ENCODE measurements around the gene CLSTN2. TPM values are rescaled to one million over a fixed set of nuclear protein-coding genes. Genes with fewer than 3 reads are reported as not detected.

The CLSTN2 gene
- total RNA-seq, 2 donors from 2014 or later, result not detected

- Mint-ChIP-seq H3K27ac (no peak overlapping the region), H3K36me3 (ENCODE audit: insufficient read depth in 2 of 2) (no peaks in the 10 kb centered on the region), H3K4me1 (ENCODE audit: low read depth) (no peaks in the 10 kb centered on the region), H3K4me3 (no peak overlapping the region), H3K27me3 (ENCODE audit: low read depth) (peaks cover 26% of the 10 kb centered on the region), H3K9me3 (peaks cover 4 to 6% of the 10 kb centered on the region in 2 donors)
- ATAC-seq (replicated peaks in 1 of 2), result no peak
- no peak for DNase-seq
These were observed 592.2 kb downstream of the CLSTN2 start for GRCh38 chr3:140527156-140527555.

- ATAC-seq (replicated peaks in 1 of 2), result no peak
- Mint-ChIP-seq H3K27ac (no peak overlapping the region), H3K9me3 (peaks cover 2 to 4% of the 10 kb centered on the region in 2 donors), H3K4me1 (ENCODE audit: low read depth) (no peaks in the 10 kb centered on the region), H3K4me3 (no peak overlapping the region), H3K27me3 (ENCODE audit: low read depth) (peaks cover 14% of the 10 kb centered on the region), H3K36me3 (ENCODE audit: insufficient read depth in 2 of 2) (no peaks in the 10 kb centered on the region)
- DNase-seq, result no peak
These were observed 594.1 kb downstream of the CLSTN2 start for GRCh38 chr3:140529096-140529495.

GRCh38 chr3:140529558-140529957 lies 594.6 kb downstream of the CLSTN2 start:
- Mint-ChIP-seq H3K27me3 (ENCODE audit: low read depth) (peaks cover 12% of the 10 kb centered on the region), H3K27ac (no peak overlapping the region), H3K36me3 (ENCODE audit: insufficient read depth in 2 of 2) (no peaks in the 10 kb centered on the region), H3K4me3 (no peak overlapping the region), H3K9me3 (peaks cover 2 to 4% of the 10 kb centered on the region in 2 donors), H3K4me1 (ENCODE audit: low read depth) (no peaks in the 10 kb centered on the region)
- no peak for ATAC-seq (replicated peaks in 1 of 2)
- no peak for DNase-seq

- H3K4me3 Mint-ChIP-seq, result no peak overlapping the region
- no peaks in the 10 kb centered on the region for H3K4me1 Mint-ChIP-seq (ENCODE audit: low read depth)
- no peaks in the 10 kb centered on the region for H3K36me3 Mint-ChIP-seq (ENCODE audit: insufficient read depth in 2 of 2)
- ATAC-seq (replicated peaks in 1 of 2) (no peak), DNase-seq (no peak)
- H3K27me3 Mint-ChIP-seq (ENCODE audit: low read depth), result peaks cover 6% of the 10 kb centered on the region
- H3K9me3 Mint-ChIP-seq, result peaks cover under 1 to 2% of the 10 kb centered on the region in 2 donors
- no peak overlapping the region for H3K27ac Mint-ChIP-seq
These were observed 595.1 kb downstream of the CLSTN2 start for GRCh38 chr3:140530131-140530530.

- H3K27ac Mint-ChIP-seq, result no peak overlapping the region
- DNase-seq (no peak), ATAC-seq (replicated peaks in 1 of 2) (no peak)
- H3K9me3 Mint-ChIP-seq, result peaks cover 0 to 2% of the 10 kb centered on the region in 2 donors
- no peak overlapping the region for H3K4me3 Mint-ChIP-seq
- H3K27me3 Mint-ChIP-seq (ENCODE audit: low read depth), result peaks cover 1% of the 10 kb centered on the region
- H3K4me1 Mint-ChIP-seq (ENCODE audit: low read depth), result no peaks in the 10 kb centered on the region
- no peaks in the 10 kb centered on the region for H3K36me3 Mint-ChIP-seq (ENCODE audit: insufficient read depth in 2 of 2)
These were observed 595.6 kb downstream of the CLSTN2 start for GRCh38 chr3:140530603-140531002.

GRCh38 chr3:140532793-140533330 lies 597.9 kb downstream of the CLSTN2 start:
- no peak for ATAC-seq (replicated peaks in 1 of 2)
- no peaks in the 10 kb centered on the region for H3K36me3 Mint-ChIP-seq (ENCODE audit: insufficient read depth in 2 of 2)
- DNase-seq, result no peak
- no peaks in the 10 kb centered on the region for H3K4me1 Mint-ChIP-seq (ENCODE audit: low read depth)
- no peaks in the 10 kb centered on the region for H3K27me3 Mint-ChIP-seq (ENCODE audit: low read depth)
- no peak overlapping the region for H3K4me3 Mint-ChIP-seq
- H3K9me3 Mint-ChIP-seq, result peaks cover 0 to 2% of the 10 kb centered on the region in 2 donors
- no peak overlapping the region for H3K27ac Mint-ChIP-seq

GRCh38 chr3:140536926-140537726 lies 602.1 kb downstream of the CLSTN2 start:
- peaks cover 0 to 2% of the 10 kb centered on the region in 2 donors for H3K9me3 Mint-ChIP-seq

GRCh38 chr3:140537727-140538082 lies 602.7 kb downstream of the CLSTN2 start:
- Mint-ChIP-seq H3K27ac (no peak overlapping the region), H3K4me1 (ENCODE audit: low read depth) (no peaks in the 10 kb centered on the region), H3K27me3 (ENCODE audit: low read depth) (no peaks in the 10 kb centered on the region), H3K36me3 (ENCODE audit: insufficient read depth in 2 of 2) (no peaks in the 10 kb centered on the region), H3K9me3 (no peaks in the 10 kb centered on the region), H3K4me3 (no peak overlapping the region)
- no peak for DNase-seq
- no peak for ATAC-seq (replicated peaks in 1 of 2)

More at GRCh38 chr3:140536926-140537726, 602.1 kb downstream of the CLSTN2 start:
- Mint-ChIP-seq H3K4me1 (ENCODE audit: low read depth) (no peaks in the 10 kb centered on the region), H3K27ac (no peak overlapping the region), H3K27me3 (ENCODE audit: low read depth) (no peaks in the 10 kb centered on the region), H3K4me3 (no peak overlapping the region), H3K36me3 (ENCODE audit: insufficient read depth in 2 of 2) (no peaks in the 10 kb centered on the region)
- DNase-seq, result no peak
- ATAC-seq (replicated peaks in 1 of 2), result no peak

GRCh38 chr3:140540262-140540661 lies 605.3 kb downstream of the CLSTN2 start:
- ATAC-seq (replicated peaks in 1 of 2) (no peak), DNase-seq (no peak)
- Mint-ChIP-seq H3K9me3 (no peaks in the 10 kb centered on the region), H3K4me1 (ENCODE audit: low read depth) (no peaks in the 10 kb centered on the region), H3K27ac (no peak overlapping the region), H3K4me3 (no peak overlapping the region), H3K27me3 (ENCODE audit: low read depth) (no peaks in the 10 kb centered on the region), H3K36me3 (ENCODE audit: insufficient read depth in 2 of 2) (no peaks in the 10 kb centered on the region)

- no peaks in the 10 kb centered on the region for H3K27me3 Mint-ChIP-seq (ENCODE audit: low read depth)
- H3K27ac Mint-ChIP-seq, result no peak overlapping the region
- no peaks in the 10 kb centered on the region for H3K9me3 Mint-ChIP-seq
- ATAC-seq (replicated peaks in 1 of 2) (no peak), DNase-seq (no peak)
- no peaks in the 10 kb centered on the region for H3K36me3 Mint-ChIP-seq (ENCODE audit: insufficient read depth in 2 of 2)
- H3K4me3 Mint-ChIP-seq, result no peak overlapping the region
- H3K4me1 Mint-ChIP-seq (ENCODE audit: low read depth), result no peaks in the 10 kb centered on the region
These were observed 607.1 kb downstream of the CLSTN2 start for GRCh38 chr3:140541975-140542653.

GRCh38 chr3:140545197-140545596 lies 610.2 kb downstream of the CLSTN2 start:
- H3K36me3 Mint-ChIP-seq (ENCODE audit: insufficient read depth in 2 of 2), result no peaks in the 10 kb centered on the region

GRCh38 chr3:140545756-140546155 lies 610.8 kb downstream of the CLSTN2 start:
- Mint-ChIP-seq H3K4me1 (ENCODE audit: low read depth) (no peaks in the 10 kb centered on the region), H3K4me3 (no peak overlapping the region), H3K27ac (no peak overlapping the region), H3K9me3 (no peaks in the 10 kb centered on the region), H3K36me3 (ENCODE audit: insufficient read depth in 2 of 2) (no peaks in the 10 kb centered on the region), H3K27me3 (ENCODE audit: low read depth) (no peaks in the 10 kb centered on the region)
- DNase-seq (no peak), ATAC-seq (replicated peaks in 1 of 2) (no peak)

More at GRCh38 chr3:140545197-140545596, 610.2 kb downstream of the CLSTN2 start:
- H3K4me1 Mint-ChIP-seq (ENCODE audit: low read depth), result no peaks in the 10 kb centered on the region
- DNase-seq (no peak), ATAC-seq (replicated peaks in 1 of 2) (no peak)
- H3K27ac Mint-ChIP-seq, result no peak overlapping the region
- no peaks in the 10 kb centered on the region for H3K27me3 Mint-ChIP-seq (ENCODE audit: low read depth)
- no peak overlapping the region for H3K4me3 Mint-ChIP-seq
- H3K9me3 Mint-ChIP-seq, result no peaks in the 10 kb centered on the region

GRCh38 chr3:140546649-140547048 lies 611.7 kb downstream of the CLSTN2 start:
- Mint-ChIP-seq H3K36me3 (ENCODE audit: insufficient read depth in 2 of 2) (no peaks in the 10 kb centered on the region), H3K4me1 (ENCODE audit: low read depth) (no peaks in the 10 kb centered on the region), H3K27ac (no peak overlapping the region), H3K4me3 (no peak overlapping the region), H3K9me3 (no peaks in the 10 kb centered on the region), H3K27me3 (ENCODE audit: low read depth) (no peaks in the 10 kb centered on the region)
- no peak for DNase-seq
- no peak for ATAC-seq (replicated peaks in 1 of 2)

Data from activated T-cell treated with anti-CD3 and anti-CD28 coated beads, Interleukin-2, amount 50 U/mL, for 72 hours (primary cell).